Measurements from ENCODE around the gene KRT6A. TPM values are rescaled to one million over a fixed set of nuclear protein-coding genes. Genes with fewer than 3 reads are reported as not detected.

The KRT6A gene
- total and polyA plus RNA-seq, 2 of the 8 experiments (the other 6 are each of a cell fraction or from before 2014, with no cell fraction given), result 0.11 TPM; not detected in 1

DNA sequence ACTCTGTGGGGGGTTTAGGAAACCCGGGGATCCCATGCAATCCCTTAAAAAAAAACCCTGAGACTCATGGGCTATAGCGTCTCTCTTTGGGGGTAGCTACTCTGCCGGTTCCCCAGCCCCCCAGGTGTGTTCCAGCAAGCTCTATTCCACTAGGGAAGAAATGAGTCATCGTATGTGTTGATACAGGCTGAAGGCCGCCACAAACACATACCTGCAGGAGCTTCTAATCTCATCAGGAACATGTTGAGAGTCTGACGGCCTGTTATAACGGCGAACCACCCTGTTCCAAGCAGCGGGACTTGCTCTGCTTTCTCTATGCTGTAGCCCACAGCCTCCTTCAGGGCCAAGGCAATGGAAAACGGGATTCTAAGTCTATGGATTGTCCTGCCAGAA, 28.1 kb upstream of the KRT6A start:
- Histone ChIP-seq H3K79me1 (ENCODE audit: low read depth, low read length) (no peaks in the 10 kb centered on the region), H3K23ac (ENCODE audit: insufficient read length) (no peak overlapping the region), H2BK15ac (ENCODE audit: low read length) (no peak overlapping the region), H3K4me2 (ENCODE audit: insufficient read depth in 1 of 2, low read depth in 2 of 2, low read length in 2 of 2) (no peak overlapping the region), H4K91ac (replicated peaks; ENCODE audit: insufficient read length, low read length) (no peak overlapping the region), H3K14ac (ENCODE audit: insufficient read length) (no peak overlapping the region), H3K4ac (replicated peaks; ENCODE audit: insufficient read length, low read depth, low read length) (no peak overlapping the region), H3K4me3 (ENCODE audit: extremely low read depth in 1 of 4, insufficient read depth in 2 of 4, low read depth in 3 of 4, low read length in 4 of 4) (no peak overlapping the region), H2BK12ac (ENCODE audit: low read depth, low read length) (no peak overlapping the region), H3K18ac (ENCODE audit: extremely low read depth, low read length) (no peak overlapping the region), H3K27me3 (replicated peaks in 1 of 4; ENCODE audit: control insufficient read depth in 3 of 4, extremely low read depth in 1 of 4, insufficient read depth in 3 of 4, low read length in 3 of 4) (no peaks in the 10 kb centered on the region; a peak in 1 of 7 replicates), H2AK5ac (ENCODE audit: low read depth, low read length) (no peak overlapping the region), H3K23me2 (ENCODE audit: low read depth, low read length) (no peaks in the 10 kb centered on the region), H3K79me2 (ENCODE audit: control insufficient read depth in 1 of 2, insufficient read depth in 2 of 2, low read length in 2 of 2) (no peaks in the 10 kb centered on the region), H3K9me3 (ENCODE audit: insufficient read depth in 2 of 2, low read depth in 1 of 2, low read length in 1 of 2) (no peaks in the 10 kb centered on the region; a peak in 1 of 4 replicates), H3K9ac (replicated peaks in 1 of 4; ENCODE audit: extremely low read depth in 1 of 4, low read depth in 3 of 4, low read length in 3 of 4) (no peak overlapping the region), H4K20me1 (replicated peaks in 1 of 2; ENCODE audit: control insufficient read depth in 1 of 2, insufficient read depth in 2 of 2, low read length in 2 of 2) (no peaks in the 10 kb centered on the region), H3K56ac (replicated peaks; ENCODE audit: insufficient read length, low read depth, low read length) (no peak overlapping the region), H4K5ac (ENCODE audit: insufficient read length, low read depth, low read length) (no peak overlapping the region), H3K4me1 (replicated peaks in 1 of 4; ENCODE audit: control insufficient read depth in 3 of 4, insufficient read depth in 4 of 4, low read length in 3 of 4) (peaks cover 0 to 1% (median 0%) of the 10 kb centered on the region in 4 experiments; a peak in 1 of 7 replicates), H2AFZ (ENCODE audit: low read length) (no peak overlapping the region), H2BK5ac (ENCODE audit: low read depth, low read length) (no peak overlapping the region), H4K8ac (ENCODE audit: extremely low read depth, insufficient read depth, low read length) (no peak overlapping the region), H2BK20ac (ENCODE audit: low read length) (no peak overlapping the region), H3K27ac (ENCODE audit: low read depth, low read length) (no peak overlapping the region), H3K36me3 (ENCODE audit: control insufficient read depth in 2 of 4, insufficient read depth in 4 of 4, low read length in 3 of 4) (no peaks in the 10 kb centered on the region), H2BK120ac (replicated peaks; ENCODE audit: low read depth, low read length) (no peak overlapping the region)
- ChIA-PET POLR2A (ENCODE audit: partially characterized antibody) (no interaction called here), CTCF (ENCODE audit: partially characterized antibody) (interaction anchor here (1.0 to 4.0 kb wide), 24 partner anchors 9 to 374 kb away, joined by 3 to 27 read pairs (median 4); partner anchors contain the start of gene KRT84)
- TF ChIP-seq CBX5 (IDR thresholded peaks at IDR 0.05; ENCODE audit: low read depth, low read length), result no peak
- TF ChIP-seq MAFK (IDR thresholded peaks at IDR 0.05; ENCODE audit: low read depth, low read length), result peak; percentile 18; the same call in 1 of the 2 replicates
- TF ChIP-seq, protein P1, sequence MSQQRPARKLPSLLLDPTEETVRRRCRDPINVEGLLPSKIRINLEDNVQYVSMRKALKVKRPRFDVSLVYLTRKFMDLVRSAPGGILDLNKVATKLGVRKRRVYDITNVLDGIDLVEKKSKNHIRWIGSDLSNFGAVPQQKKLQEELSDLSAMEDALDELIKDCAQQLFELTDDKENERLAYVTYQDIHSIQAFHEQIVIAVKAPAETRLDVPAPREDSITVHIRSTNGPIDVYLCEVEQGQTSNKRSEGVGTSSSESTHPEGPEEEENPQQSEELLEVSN (IDR thresholded peaks at IDR 0.05), result no peak
- no peak for TF ChIP-seq YY1 (IDR thresholded peaks at IDR 0.05; ENCODE audit: low read depth, low read length)
- TF ChIP-seq EZH2 (IDR thresholded peaks at IDR 0.05; ENCODE audit: low read depth, low read length, severe bottlenecking), result no peak
- DNase-seq (ENCODE audit: low read depth in 1 of 2, low spot score in 2 of 2), result peak in 1 of 2 experiments; percentile 45
- FAIRE-seq, result no peak
- WGBS, 2 experiments (ENCODE audit: extremely low coverage in 1 of 2, insufficient coverage in 1 of 2, insufficient read length in 1 of 2, insufficient replicate concordance in 2 of 2, low coverage in 1 of 2, low lambda C conversion rate in 2 of 2, missing lambda C conversion rate in 1 of 2), result 88% methylated on average over 10 of the region's 10 CpGs; no CpG with 5 or more reads in 1 of the 2 experiments
